ENCODE results near the gene KCNA10.

Gene KCNA10

GRCh38 chr1:110501488-110502132 lies 17.4 kb downstream of the KCNA10 start:
- no peak for DNase-seq

- DNase-seq, result no peak
Measured at GRCh38 chr1:110498270-110498669, 20.7 kb downstream of the KCNA10 start.

GRCh38 chr1:110495926-110496600 lies 22.9 kb downstream of the KCNA10 start:
- DNase-seq, result peak in 53 of 58 donors; percentile 11 to 89 (median 55)

GRCh38 chr1:110494522-110495406 lies 24.2 kb downstream of the KCNA10 start:
- DNase-seq, result peak in 2 of 58 donors; percentile 16 to 33

GRCh38 chr1:110494036-110494435 lies 24.9 kb downstream of the KCNA10 start:
- DNase-seq, result no peak

GRCh38 chr1:110493059-110493699 lies 25.8 kb downstream of the KCNA10 start:
- no peak for DNase-seq

GRCh38 chr1:110492573-110492972 lies 26.4 kb downstream of the KCNA10 start:
- no peak for DNase-seq

GRCh38 chr1:110490791-110491451 lies 28.1 kb downstream of the KCNA10 start:
- peak in 22 of 58 donors; percentile 10 to 82 (median 34) for DNase-seq

- DNase-seq, result no peak
Measured at GRCh38 chr1:110489973-110490542, 28.9 kb downstream of the KCNA10 start.

- no peak for DNase-seq
Measured at GRCh38 chr1:110489406-110489805, 29.6 kb downstream of the KCNA10 start.

- no peak for DNase-seq
Measured at GRCh38 chr1:110488867-110489266, 30.1 kb downstream of the KCNA10 start.

- no peak for DNase-seq
Measured at GRCh38 chr1:110488161-110488560, 30.8 kb downstream of the KCNA10 start.

GRCh38 chr1:110487726-110488125 lies 31.2 kb downstream of the KCNA10 start:
- no peak for DNase-seq

GRCh38 chr1:110485725-110486124 lies 33.2 kb downstream of the KCNA10 start:
- no peak for DNase-seq

- DNase-seq, result no peak
Measured at GRCh38 chr1:110484801-110485200, 34.2 kb downstream of the KCNA10 start.

- peak in 2 of 58 donors; percentile 10 to 28 for DNase-seq
Measured at GRCh38 chr1:110483308-110483685, 35.7 kb downstream of the KCNA10 start.

- DNase-seq, result no peak
Measured at GRCh38 chr1:110482662-110483307, 36.2 kb downstream of the KCNA10 start.

GRCh38 chr1:110481968-110482623 lies 36.9 kb downstream of the KCNA10 start:
- no peak for DNase-seq

GRCh38 chr1:110480356-110481096 lies 38.4 kb downstream of the KCNA10 start:
- no peak for DNase-seq
